Activated CD8-positive, alpha-beta T cell treated with anti-CD3 and anti-CD28 coated beads for 36 hours (primary cell): Measurements from ENCODE around the gene PIK3R6. TPM values are rescaled to one million over a fixed set of nuclear protein-coding genes. Genes with fewer than 3 reads are reported as not detected.

Source experiments
- ATAC-seq: fragments of 200-7000 bp; cut with Tn5 transposase; one replicate; pipeline ENCODE4 v1.10.0; 2021; ENCODE audit warnings: mild to moderate bottlenecking, moderate library complexity
- CTCF ChIA-PET: fragments of 350-600 bp; sonication (Branson Sonifier 250); formaldehyde crosslinking; loops from one replicate; lab custom pipeline; 2021; ENCODE audit warnings: antibody characterized with exemption; lab: Charles Lee
- POLR2A ChIA-PET: fragments of 350-600 bp; sonication (Branson Sonifier 250); formaldehyde crosslinking; loops from one replicate; lab custom pipeline; 2021; ENCODE audit warnings: antibody characterized with exemption; lab: Charles Lee
- DNase-seq: peaks from one replicate; pipeline ENCODE4 v3.0.0-alpha.2; 2020
- H3K27ac Mint-ChIP-seq: one replicate; pipeline ENCODE4 v1.8.0; 2021; ENCODE audit warnings: mild to moderate bottlenecking, mixed read lengths
- H3K27me3 Mint-ChIP-seq: one replicate; pipeline ENCODE4 v1.8.0; 2021; ENCODE audit warnings: mixed read lengths
- H3K36me3 Mint-ChIP-seq: one replicate; pipeline ENCODE4 v1.8.0; 2021; ENCODE audit warnings: low read depth, mixed read lengths
- H3K4me1 Mint-ChIP-seq: one replicate; pipeline ENCODE4 v1.8.0; 2021; ENCODE audit warnings: low read depth, mixed read lengths
- H3K4me3 Mint-ChIP-seq: one replicate; pipeline ENCODE4 v1.8.0; 2021; ENCODE audit warnings: mild to moderate bottlenecking, moderate library complexity, mixed read lengths
- H3K9me3 Mint-ChIP-seq: one replicate; pipeline ENCODE4 v1.8.0; 2021; ENCODE audit warnings: mixed read lengths
- intact Hi-C: fragments of 100-400 bp; cut with micrococcal nuclease; formaldehyde crosslinking; loops from one replicate; pipeline ENCODE4 v1.10.0; 2022
- total RNA-seq, 2 experiments: library from RNA; stranded (reverse); gene quantifications; one replicate each; pipeline ENCODE4 v1.2.3, GENCODE V29; 2021
- TF ChIP-seq, protein P1 (sequence below): fragments of 200-600 bp; IDR thresholded peaks from one replicate; pipeline ENCODE4 v1.8.0; 2022; ENCODE audit warnings: antibody characterized with exemption, mild to moderate bottlenecking

PIK3R6 gene
- total RNA-seq, 2 experiments from 2014 or later, result 3.8 to 3.9 TPM

DNA sequence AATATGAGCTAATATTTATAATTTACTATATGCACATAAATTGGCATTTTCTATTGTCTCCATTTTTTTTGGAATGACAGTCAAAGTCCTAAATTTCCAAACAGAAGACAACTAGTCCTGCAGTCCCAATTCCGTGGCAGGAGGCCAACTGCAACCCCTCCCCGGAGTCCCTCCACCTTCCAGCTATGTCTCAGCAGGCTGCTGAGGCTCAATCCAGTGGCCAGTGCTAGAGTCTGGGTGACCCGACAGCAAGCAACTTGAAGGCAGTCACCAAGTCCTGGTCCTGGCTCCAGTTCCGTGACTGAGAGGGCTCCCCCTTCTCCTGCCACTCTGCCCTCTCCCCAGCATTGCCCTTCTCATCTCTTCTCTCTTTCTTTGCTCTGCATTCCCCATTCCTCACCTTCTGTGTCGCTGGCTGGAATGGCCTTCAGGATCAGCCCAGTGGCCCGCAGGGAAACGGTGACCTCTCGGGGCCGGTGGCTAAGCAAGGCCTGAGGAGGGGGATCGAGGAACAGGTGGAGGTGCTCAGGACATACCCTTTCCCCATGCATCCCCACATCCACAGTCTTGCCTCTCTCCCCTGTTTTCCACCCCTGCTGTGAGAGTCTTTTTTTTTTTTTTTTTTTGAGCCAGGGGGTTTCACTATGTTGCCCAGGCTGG lies 45.9 kb downstream of the PIK3R6 start:
- no peak for DNase-seq
- H3K4me3 Mint-ChIP-seq, result no peak overlapping the region
- ATAC-seq, result no peak
- TF ChIP-seq, protein P1, sequence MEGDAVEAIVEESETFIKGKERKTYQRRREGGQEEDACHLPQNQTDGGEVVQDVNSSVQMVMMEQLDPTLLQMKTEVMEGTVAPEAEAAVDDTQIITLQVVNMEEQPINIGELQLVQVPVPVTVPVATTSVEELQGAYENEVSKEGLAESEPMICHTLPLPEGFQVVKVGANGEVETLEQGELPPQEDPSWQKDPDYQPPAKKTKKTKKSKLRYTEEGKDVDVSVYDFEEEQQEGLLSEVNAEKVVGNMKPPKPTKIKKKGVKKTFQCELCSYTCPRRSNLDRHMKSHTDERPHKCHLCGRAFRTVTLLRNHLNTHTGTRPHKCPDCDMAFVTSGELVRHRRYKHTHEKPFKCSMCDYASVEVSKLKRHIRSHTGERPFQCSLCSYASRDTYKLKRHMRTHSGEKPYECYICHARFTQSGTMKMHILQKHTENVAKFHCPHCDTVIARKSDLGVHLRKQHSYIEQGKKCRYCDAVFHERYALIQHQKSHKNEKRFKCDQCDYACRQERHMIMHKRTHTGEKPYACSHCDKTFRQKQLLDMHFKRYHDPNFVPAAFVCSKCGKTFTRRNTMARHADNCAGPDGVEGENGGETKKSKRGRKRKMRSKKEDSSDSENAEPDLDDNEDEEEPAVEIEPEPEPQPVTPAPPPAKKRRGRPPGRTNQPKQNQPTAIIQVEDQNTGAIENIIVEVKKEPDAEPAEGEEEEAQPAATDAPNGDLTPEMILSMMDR, result no peak
- CTCF ChIA-PET, result interaction anchor here (0.9 to 2.0 kb wide), 5 partner anchors 8 to 177 kb away, joined by 3 to 5 read pairs (median 4); no protein-coding TSS in a partner anchor
- no peaks in the 10 kb centered on the region for H3K4me1 Mint-ChIP-seq
- no peak overlapping the region for H3K27ac Mint-ChIP-seq
- intact Hi-C loops, result no loop called here
- no peaks in the 10 kb centered on the region for H3K27me3 Mint-ChIP-seq
- no peaks in the 10 kb centered on the region for H3K9me3 Mint-ChIP-seq
- POLR2A ChIA-PET, result no interaction called here
- H3K36me3 Mint-ChIP-seq, result no peaks in the 10 kb centered on the region

DNA sequence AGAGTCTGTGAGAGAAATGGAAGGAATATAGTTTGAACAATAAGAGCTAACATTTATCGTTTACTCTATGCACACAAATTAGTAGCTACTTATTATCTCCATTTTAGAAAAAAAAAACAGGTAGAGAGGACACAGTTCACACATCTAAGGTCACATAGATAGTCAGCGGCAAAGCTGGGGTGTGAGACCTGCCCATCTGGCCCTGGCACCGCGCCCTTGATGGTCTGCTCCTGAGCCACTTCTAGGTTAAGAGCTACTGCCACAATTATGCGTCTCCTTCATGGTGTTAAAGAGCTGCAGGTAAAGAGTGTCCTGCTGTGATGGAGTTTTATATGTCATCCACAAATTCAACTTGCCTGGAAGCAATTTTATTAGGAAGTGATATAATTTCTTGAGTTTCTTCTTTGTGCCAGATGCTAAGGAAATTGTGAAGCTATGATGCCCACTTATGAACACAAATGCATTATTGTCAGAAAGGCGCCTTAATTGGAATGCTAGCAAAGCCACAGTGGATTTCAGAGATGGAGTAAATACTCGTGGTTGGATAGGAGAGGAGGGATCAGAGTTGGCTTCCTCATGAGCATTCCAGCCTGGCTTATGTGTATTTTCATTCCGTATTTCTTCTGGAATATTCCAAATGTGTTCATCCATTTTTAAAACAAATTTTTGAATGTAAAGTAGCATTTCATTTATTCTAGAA lies 47.0 kb downstream of the PIK3R6 start:
- Mint-ChIP-seq H3K4me1 (no peaks in the 10 kb centered on the region), H3K36me3 (no peaks in the 10 kb centered on the region), H3K27ac (no peak overlapping the region), H3K9me3 (no peaks in the 10 kb centered on the region), H3K27me3 (no peaks in the 10 kb centered on the region), H3K4me3 (no peak overlapping the region)
- no peak for ATAC-seq
- TF ChIP-seq, protein P1, result no peak
- ChIA-PET CTCF (interaction anchor here (0.9 to 2.0 kb wide), 4 partner anchors 9 to 178 kb away, joined by 3 to 5 read pairs (median 4); no protein-coding TSS in a partner anchor), POLR2A (no interaction called here)
- DNase-seq, result no peak
- intact Hi-C loops, result no loop called here

DNA sequence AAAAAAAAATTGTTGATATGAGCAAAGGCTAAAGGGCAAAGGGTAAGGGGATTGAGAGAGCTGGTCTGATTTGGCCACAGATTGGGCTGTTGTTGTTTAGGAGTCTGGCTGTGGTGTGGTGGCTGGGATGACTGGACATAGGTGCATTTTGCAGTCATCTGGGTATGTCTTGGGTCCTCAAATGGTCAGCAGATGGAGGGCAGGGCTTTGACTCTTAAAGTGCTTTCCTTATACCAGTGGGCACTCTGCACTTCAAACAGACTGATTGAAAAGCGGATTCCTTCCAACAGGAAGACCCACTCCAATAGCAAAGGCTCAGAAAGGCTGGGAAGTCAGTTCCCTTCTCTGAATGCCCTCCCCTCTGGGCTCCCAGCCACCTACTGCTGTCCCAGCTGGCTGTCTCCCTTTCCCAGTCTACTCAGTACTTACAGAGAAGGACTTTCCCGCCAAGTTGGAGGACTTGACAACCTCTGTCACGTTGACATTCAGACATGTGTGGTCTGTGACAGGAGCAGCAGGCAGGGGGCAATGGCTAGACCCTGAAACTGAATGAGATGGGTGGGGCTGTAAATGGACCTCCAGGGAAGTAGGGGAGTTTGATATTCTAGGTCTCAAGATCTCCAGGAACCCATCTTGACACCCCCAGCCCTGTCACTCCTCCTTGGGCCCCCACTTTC lies 48.7 kb downstream of the PIK3R6 start:
- ChIA-PET POLR2A (no interaction called here), CTCF (no interaction called here)
- DNase-seq, result no peak
- TF ChIP-seq, protein P1, result no peak
- no peak for ATAC-seq
- no peak overlapping the region for H3K4me3 Mint-ChIP-seq
- H3K27me3 Mint-ChIP-seq, result no peaks in the 10 kb centered on the region
- no peaks in the 10 kb centered on the region for H3K9me3 Mint-ChIP-seq
- H3K4me1 Mint-ChIP-seq, result no peaks in the 10 kb centered on the region
- intact Hi-C loops, result no loop called here
- no peak overlapping the region for H3K27ac Mint-ChIP-seq
- no peaks in the 10 kb centered on the region for H3K36me3 Mint-ChIP-seq

DNA sequence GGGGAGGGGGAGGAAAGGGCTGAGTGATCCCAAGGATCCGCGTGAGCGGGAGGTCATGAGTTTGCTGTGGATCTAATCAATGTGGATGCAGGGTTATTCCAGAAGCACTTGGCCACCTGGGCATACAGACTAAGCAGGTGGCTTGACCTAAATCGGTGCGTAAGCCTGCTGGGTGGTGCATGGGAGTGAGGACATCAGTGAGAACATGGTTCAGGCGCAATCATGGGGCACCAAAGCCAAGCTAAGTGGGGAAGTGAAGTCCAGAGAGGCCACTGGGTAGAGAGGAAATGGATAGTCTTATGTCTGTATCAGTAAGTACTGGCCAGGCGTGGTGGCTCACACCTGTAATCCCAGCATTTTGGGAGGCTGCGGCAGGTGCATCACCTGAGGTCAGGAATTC lies 49.4 kb downstream of the PIK3R6 start:
- Mint-ChIP-seq H3K4me3 (no peak overlapping the region), H3K27ac (no peak overlapping the region), H3K36me3 (no peaks in the 10 kb centered on the region), H3K9me3 (no peaks in the 10 kb centered on the region), H3K4me1 (no peaks in the 10 kb centered on the region), H3K27me3 (no peaks in the 10 kb centered on the region)
- intact Hi-C loops, result no loop called here
- DNase-seq (no peak), ATAC-seq (no peak)
- ChIA-PET POLR2A (no interaction called here), CTCF (no interaction called here)
- TF ChIP-seq, protein P1, result no peak
